Stimulated activated CD8-positive, alpha-beta memory T cell treated with anti-CD3 and anti-CD28 coated beads, Interleukin-12 subunit alpha, Interleukin-12 subunit beta, amount 100 ng/mL, for 1 hour (primary cell): ENCODE results near the gene EMP2.
"Not testable (repeated sequence)": the region's sequence is repeated elsewhere in the genome, so short reads cannot be mapped to it uniquely, and the experiment has no call there.

Experiments used
- DNase-seq: peaks from one replicate; pipeline ENCODE4 v3.0.0-alpha.2; 2020; ENCODE audit warnings: low read depth

The EMP2 gene

DNA sequence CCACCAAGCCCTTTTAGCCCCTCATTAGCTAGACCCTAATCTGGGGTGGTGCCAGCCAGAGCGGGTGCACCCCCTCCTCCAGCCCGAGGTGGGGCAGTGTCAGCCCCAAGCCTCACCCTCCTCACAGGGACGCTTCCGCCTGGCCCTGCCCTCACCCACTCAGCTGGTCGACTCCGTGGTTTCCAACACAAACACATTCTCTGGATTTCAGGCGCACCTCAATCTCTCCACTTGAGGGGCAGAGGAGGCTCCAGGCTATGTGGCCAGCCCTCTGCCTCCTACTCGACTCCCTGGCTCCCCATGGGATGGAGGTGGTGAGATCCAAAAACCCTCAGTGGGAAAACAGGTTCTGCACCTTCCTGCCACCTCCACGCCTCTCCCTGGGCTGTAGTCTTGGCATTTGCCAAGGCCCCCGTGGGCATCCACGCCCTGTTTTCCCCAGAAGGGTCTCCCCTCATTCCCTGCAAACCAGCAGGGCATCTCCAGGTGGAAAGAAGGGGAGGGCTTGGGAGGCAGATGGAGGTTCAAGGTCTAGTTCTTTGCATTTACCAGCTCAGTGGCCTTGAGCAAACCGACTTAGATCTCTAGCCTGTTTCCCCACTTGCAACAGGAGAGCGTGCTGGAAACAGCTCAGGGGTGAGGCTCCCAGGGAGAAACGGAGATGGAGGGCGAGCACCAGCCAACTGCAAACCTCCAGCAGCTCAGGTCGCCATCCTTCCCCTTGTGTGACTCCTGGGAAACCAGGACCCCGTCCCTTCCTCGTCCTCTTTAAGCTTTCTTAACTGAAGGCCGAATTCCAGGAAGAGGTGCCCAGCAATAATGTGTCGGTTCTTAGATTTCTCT lies 1.7 kb downstream of the EMP2 start:
- no peak for DNase-seq

DNA sequence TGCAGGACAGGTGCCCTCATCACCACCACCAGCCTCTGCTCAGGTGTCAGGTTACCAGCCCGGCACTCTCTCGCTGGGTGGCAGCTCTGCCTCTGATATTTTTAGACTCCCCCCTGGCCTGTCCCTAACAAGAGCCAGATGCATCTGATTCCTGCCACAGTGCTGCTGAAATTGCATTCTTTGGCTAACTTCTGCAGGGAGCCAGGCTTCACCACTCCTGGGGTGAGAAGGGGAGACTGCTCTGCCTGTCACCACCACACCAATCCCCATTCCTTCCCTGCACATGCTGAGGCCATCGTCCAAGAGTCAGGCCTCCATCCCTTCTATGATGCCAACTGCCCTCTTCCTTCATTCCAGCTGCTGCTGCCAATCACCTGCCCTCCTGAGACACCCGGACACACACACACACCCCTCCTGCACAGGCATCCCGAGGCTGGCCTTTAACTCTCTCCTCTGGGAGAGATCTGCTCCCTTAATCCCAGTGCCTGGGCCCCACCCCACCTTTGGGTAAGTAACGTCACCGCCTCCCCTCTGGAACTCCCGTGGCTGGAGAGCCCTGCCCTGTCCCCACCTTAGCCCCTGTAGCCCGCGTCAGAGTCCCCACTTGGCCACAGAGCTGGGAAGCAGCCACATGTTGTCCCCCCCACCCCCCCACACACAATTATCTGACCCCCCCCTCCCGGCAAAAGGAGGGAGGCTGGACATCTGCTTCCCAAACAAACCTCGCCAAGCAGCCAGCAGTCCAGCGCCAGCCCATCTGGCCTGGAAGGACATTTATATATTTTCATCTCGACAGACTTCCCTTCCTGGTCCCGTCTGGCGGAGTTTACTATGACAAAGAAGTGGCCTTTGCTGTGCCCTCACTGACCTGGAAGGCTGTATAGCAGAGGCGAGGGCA lies 2.8 kb downstream of the EMP2 start:
- DNase-seq, result no peak

DNA sequence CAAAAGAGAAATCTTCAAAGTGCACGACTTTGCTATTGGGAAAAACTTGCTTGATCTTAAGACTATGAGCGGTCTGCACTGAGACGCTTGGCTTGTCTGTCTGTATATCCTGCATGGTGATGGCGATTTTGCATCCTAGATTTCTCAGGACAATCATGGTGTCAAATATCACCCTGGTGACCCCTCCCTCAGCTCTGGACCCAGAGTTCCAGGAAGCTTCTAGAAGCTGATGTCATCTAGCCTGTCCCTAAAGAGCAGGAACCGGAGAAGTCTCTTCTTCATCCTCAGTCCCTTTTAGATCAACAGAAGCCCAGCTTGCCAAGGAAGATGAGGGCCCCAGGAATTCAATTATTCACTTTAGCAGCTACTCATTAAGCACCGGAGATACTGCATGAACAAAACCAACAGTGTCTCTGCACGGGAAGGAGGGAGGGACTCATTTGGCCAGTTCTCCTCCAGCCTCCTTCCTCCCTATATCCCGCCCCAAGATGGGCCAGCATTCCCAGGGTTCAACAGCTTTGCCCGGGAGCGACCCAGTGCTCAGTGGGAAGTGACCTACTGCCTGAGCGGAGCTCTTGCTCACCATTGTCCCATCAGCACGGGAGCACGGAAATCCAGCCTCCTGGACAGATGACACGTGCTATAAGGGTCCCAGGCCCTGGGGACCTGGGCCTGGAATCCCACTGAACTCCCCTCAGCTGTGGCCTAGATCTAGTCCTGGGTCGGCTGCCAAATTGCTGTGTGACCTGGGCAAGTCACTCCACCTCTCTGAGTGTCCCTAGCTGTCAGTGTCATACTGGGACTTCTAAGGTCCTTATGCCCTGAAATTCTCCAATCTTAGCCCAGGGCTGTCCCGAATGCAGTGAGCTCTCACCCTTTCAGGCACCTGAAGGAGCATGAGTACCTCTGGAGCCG lies 3.8 kb downstream of the EMP2 start:
- DNase-seq, result no peak

DNA sequence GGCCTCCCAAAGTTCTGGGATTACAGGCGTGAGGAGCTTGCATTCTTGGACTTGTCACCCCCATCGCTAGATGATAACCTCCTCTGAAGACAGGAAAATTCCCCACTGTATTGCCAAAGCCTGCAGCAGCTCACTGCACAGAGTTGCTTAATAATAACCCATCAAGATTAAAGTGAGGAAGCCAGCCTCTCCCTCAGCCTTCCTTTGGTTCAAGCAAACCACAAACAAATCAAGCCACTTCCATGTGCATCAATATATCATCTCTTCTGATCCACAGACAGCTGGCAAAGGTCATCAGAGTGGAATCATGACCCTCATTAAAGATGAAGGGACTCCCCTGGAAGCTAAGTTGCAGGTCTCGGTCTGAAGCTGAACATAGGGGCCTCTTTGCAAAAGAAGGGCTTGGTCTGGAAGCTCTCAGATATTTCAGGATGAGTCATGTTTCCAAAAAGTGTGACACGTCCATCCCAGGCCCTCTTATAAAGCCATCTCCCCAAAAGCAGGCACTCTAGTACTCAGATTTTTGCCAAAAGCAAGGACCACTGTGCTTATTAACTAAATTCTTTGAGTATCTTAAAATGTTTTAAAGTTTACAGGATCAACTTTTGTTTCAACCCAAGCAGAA lies 4.8 kb downstream of the EMP2 start:
- DNase-seq, result no peak

DNA sequence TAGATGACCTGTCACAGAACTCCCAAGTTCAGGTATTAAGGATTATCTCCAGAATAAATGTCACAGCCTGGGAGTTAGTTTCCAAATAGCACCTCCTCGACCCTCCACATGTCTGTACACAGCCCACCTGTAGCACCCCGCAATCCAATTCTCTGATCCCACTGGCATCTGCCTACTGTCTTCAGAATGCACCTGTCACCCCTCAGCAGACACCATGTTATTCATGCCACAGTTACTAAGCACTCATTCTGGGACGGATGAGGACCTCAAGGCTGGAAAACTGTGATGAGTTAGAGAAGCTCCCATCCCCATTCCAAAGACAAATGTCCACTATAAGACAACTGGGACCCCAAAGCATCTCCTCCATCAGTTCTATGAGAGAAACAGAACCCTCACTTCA lies 7.8 kb downstream of the EMP2 start:
- DNase-seq, result no peak

DNA sequence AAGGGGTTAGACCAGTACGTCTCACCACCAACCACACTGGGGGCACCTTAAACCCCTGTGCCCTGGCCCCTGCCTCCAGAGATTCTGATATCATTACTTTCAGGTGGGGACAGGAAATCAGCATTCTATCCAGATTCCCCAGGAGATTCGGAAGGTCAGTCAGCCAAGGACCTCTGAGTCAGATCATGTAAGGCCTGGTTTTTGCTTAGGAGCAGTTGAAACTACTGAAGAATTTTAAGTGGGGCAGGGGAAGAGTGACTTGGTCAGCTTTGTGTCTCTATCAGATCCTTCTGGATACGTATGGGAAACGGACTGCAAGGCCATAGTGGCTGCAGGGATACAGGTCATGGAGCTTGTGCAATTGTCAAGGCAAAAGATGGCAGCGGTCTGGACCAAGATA lies 9.0 kb downstream of the EMP2 start:
- no peak for DNase-seq

DNA sequence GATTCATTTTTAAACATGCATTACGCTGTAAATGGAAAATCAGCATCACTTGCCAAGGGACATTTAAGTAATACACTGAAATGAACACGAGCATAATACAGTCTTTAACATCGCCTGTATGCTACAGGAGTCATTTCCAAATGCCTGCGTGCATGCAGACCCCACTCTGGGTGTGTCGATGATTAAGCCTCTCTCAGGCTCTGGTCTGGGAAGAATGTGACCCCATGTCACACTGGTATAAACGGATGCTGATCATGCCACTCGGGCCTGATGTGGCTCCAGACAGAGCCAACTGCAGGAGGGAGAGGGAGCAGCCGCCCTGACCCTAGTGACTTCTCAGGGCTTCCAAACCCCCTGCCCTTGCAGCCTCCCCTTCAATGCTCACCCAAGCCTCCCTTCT lies 10.8 kb downstream of the EMP2 start:
- DNase-seq, result no peak

DNA sequence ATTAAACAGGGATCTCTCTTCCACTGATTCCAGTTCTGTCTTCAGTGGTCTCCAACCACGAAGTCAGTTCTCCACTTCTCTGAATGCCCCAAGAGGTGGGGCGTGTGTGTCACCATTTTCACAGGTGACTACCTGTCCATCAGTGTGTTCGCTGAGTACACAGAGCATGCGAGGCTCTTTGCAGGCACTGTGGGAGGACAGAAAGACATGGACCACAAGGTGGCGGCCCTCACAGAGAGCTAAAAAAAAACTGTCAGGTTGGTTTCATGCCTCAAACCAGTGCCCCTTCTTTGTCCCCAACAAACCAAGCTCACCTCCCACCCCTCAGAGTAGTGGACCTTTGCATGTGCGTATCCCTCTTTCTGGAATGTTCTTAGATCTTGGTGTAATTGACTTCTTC lies 13.8 kb downstream of the EMP2 start:
- DNase-seq, result no peak

DNA sequence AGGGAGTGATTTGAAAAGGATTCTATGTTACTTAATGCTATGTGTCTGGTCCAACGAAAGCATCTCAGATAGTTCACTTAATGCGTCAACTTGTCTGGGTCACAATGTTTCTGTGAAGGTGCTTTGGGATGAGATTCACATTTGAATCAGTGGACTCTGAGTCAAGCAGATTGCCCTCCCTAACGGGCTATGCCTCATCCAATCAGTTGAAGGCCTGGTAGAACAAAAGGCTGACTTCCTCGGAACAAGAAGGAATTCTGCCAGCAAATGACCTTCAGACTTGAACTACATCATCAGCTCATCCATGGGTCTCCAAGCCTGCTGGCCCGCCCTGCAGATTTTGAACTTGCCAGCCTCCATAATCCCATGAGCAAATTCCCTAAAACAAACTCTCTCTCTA lies 15.2 kb downstream of the EMP2 start:
- DNase-seq, result no peak

DNA sequence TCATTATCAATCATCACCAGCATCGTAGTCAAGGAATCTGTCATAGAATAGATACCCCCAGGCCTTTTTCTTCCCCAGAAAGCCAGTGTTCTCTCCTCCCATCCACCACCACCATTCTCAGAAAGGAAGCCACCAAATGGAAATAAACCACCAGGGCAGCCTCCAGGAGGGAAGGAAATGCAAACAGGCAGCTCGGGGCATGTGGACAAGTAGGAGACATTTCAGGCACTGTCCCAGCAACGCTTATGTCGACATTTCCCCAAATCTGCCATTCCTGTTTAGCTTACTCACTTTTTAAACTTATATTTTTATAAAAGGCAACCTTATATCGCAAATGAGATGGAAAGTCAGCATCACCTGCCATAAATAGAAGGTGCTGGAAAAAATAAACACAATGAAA lies 15.8 kb downstream of the EMP2 start:
- DNase-seq, result no peak

DNA sequence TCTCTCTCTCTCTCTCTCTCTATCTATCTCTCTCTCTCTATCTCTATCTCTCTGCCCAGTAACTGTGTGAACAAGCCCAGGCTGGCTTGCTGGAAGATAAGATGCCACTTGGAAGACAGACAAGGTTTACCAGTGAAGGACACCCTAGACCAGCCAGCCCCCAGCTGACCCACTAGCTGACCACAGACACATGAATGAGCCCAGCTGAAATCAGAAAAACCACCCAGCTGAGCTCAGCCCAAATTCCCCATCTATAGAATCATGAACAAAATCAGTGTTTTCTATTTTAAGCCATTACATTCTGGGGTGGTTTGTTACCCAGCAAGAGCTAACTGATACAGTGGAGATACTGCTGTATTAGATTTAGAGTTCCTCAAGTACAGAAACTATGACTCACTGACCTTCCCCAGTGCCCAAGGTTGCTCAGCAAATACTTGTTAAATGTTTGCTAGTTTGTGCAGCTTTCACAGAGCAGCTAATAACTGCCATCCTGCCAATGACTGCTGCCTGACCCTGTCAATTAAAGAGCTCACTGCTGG lies 18.0 kb downstream of the EMP2 start:
- no peak for DNase-seq

DNA sequence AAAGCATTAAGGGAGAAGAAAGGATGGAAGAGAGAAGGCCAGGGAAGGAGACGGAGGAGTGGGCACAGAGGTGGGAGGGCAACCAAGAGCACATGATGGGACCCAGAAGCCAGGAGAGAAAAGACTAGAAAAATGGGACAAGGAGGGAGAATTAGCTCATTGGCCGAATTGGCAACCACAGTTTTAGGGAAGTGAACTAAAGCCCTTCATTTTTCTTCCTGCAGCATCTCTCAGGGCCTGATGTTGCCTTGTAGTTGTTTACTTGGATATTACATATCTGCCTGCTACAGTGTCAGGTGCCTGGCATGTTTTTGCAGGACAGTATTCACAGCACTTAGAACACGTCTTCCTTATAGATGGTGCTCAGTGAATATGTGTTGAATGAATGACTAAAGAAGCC lies 19.0 kb downstream of the EMP2 start:
- DNase-seq, result no peak

DNA sequence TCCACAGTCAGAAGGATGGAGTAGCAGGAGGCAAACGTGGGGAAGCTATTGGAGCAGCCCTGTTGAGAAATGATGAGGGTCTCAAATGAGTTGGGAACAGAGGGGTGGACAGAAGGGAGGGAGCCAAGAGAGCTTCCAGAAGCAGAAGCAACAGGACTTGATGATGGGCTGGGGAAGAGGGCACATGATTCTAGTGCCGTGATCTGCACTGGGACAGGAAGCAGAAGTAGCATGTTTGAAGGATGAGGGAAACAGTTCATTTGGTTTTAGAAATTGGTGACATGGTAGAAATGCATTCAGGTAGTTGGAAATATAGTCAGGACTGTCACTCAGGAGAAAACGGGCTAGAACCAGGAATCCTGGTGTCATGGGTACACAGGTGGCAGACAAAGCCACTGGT lies 19.4 kb downstream of the EMP2 start:
- no peak for DNase-seq

DNA sequence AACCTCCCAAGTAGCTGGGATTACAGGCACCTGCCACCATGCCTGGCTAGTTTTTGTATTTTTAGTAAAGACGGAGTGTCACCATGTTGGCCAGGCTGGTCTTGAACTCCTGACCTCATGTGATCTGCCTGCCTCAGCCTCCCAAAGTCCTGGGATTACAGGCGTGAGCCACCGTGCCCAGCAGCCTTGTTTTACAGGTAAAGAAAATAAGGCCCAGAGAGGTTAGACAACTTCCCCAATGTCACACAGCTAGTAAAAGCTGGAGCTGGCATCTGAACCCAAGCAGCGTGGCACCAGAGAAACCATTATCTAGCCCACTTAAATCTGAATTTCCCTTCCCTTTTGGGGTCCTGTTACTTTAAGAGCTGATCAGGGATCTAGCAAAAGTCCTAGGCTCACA lies 20.6 kb downstream of the EMP2 start:
- DNase-seq, result not testable (repeated sequence)

DNA sequence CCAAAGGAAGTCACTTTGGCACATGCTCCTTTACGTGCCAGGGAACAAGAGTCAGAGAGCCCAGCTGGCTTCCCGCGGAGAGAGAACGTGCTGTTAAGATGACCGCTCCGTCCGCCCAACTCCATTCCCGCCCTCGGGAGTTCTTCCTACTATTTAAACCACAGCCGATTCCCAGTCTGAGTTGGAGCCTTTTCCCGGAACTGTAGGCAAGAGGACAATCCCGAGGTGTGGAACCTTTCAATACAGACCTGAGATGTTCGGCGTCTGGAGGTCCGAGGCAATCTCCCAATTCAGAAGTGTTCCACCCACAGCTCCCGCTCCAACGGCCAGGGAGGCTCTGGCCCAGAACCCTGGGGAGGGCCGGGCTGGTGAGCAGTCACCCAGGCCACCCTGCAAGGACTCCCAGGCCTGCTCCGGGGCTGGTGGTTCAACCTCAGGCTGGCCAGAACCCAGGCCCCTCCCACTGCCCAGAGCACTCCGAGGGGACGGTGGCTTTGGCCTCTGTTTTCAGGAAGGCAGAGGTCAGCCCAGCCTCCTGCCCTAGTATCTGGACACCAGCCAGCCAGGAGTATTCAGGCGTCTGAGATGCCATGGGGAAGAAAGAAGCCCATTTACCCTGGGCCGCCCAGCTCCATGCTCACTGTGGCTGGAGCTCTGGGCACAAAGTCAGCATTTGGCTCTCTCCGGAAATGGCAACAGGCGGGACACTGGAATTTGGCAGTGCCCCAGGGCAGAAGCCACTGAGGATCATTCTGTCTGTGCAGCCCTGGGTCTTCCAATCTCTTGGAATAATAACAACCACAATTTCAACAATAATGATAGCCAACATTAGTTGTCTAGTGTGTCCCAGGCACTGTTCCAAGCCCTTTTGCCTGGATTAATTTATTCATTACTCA lies 21.4 kb downstream of the EMP2 start:
- no peak for DNase-seq

DNA sequence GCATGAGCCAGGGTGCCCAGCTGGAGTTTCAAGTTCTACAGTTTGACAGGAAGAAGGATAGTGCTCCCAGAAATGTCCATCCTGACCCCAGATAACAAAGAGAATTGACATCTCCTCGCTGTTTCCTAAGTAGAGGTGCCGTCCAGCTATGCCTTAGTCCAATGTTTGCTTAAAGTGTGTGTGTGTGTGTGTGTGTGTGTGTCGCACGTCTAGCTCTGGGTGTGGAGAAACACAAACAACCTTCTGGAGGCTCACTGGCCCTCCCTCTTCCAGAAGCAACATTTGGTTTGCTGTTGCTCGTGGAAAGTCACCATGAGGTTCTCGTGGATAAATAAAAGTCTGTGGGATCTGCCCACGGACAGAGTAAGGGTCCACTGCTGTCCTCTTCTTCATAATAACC lies 22.1 kb downstream of the EMP2 start:
- no peak for DNase-seq

DNA sequence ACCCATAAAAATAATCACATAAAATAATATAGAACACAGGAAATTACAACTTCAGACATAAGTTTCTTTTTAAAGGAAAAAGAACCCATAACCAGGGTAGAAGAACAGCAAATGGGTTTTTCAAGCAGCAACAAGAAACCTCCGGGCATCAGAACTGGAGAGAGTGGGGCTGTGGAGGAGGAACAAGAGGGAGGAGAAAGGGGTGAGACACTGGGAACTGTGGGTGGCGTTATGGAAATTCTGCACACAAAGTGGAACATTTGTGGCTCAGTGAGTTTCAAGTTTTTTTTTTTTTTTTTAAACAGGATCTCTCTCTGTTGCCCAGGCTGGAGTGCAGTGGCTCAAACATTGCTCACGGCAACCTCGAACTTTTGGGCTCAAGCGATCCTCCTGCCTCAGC lies 22.6 kb downstream of the EMP2 start:
- no peak for DNase-seq

DNA sequence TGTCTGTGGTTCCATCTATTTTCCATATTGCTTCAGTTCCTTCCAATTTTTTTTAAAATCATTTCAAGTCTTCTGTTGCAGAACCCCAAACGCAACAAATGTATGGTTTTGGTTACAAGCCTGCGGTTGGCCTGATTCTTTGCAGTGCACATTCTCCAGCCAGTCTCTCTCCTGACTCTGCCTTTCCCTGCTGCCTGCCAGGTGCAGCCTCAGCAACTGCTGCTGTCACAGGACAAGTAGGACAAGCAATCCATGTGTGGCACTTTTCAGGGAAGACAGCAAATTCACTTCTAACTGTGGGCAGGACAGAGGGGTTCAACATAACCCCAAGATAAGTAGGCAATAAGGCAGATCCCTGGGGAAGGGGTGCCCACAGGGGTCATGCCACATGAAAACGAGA lies 24.2 kb downstream of the EMP2 start:
- DNase-seq, result no peak

DNA sequence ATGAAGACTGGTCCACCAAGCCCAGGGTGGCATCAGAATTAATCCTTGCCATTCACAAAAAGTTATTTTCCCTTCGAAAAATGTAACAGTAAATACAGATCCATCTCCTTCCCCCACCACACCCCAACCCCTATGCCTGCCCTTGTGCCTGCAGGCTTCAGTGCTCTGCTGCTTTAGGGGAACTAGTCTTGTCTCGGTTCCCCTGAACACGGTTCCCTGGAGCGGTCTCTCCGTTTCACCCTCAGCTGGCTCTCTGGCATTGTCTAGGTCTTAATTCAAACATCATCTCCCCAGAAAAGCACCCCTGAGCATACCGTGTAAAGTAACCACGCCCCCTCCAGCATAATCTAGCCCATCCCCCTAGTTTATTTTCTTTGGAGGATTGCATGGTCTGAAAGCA lies 25.8 kb downstream of the EMP2 start:
- DNase-seq, result no peak

DNA sequence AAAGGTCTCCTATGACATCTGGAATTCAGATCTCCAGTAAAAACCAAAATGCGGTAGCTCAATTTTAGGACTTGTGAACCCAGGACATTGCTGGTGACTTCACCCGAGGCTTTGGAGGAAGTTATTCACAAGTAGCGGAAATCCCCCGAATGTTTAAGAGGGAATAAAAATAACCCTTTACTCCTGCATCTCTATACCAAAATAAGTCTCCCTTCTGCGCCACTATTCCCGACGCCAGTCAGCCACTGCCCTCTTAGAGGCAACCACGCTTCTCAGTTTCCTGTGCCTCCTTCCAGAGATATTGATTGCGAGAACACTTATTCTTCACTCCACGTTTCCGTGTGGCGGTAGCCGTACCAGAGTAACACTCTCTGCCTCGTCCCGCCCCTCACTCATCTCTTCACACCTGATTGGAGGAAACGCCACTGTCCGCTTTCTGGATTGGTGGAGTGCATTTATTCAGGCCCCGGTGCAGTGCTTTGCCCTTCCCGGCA lies 27.4 kb downstream of the EMP2 start:
- DNase-seq, result peak; percentile 9
